Activated naive CD4-positive, alpha-beta T cell treated with Interleukin-2 at 50 U/mL for 16 hours (primary cell): ENCODE measurements around the gene ELF2.
"Not testable (repeated sequence)": the region's sequence is repeated elsewhere in the genome, so short reads cannot be mapped to it uniquely, and the experiment has no call there.

Source experiments
- DNase-seq: peaks from one replicate; pipeline ENCODE4 v3.0.0-alpha.2; 2020

Gene ELF2

DNA sequence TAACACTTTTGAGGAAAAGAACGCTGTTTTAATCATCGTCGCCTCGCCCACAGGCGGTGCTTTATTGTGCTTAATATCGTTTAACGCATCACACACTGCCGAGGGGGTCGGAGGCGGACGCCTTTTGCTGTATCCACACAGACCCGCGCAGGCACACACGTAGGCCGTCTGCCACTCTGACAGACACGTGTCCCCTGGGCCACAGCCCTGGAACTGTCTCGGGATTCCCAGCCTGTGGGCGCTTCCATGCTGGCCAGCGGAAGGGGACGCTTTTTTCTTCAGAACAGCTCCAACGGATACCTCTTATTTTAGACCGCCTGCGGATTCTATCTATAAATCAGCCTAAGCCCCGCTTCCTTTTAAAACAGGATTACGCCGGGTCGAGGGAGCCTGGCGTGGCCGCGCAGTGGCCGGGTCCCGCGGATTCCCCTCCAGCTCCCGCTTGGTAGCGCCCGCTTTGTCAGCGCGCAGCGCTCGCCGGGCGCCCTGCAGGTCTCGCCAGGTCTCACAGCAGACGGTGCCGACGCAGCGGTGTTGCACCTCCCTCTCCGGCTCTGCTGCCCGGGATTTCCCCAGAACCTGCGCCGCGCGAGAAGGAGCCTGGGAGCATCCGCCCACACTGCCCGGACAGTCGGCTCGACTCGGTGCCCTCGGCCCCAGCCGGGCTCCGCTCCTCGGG, 161.6 kb downstream of the ELF2 start, which contains the start of gene NOCT:
TSS of gene NOCT (plus strand) at position 513 of the 679 bp plus-strand sequence. CDS start 201 bp downstream, outside the sequence.
- DNase-seq: peak; percentile 94

DNA sequence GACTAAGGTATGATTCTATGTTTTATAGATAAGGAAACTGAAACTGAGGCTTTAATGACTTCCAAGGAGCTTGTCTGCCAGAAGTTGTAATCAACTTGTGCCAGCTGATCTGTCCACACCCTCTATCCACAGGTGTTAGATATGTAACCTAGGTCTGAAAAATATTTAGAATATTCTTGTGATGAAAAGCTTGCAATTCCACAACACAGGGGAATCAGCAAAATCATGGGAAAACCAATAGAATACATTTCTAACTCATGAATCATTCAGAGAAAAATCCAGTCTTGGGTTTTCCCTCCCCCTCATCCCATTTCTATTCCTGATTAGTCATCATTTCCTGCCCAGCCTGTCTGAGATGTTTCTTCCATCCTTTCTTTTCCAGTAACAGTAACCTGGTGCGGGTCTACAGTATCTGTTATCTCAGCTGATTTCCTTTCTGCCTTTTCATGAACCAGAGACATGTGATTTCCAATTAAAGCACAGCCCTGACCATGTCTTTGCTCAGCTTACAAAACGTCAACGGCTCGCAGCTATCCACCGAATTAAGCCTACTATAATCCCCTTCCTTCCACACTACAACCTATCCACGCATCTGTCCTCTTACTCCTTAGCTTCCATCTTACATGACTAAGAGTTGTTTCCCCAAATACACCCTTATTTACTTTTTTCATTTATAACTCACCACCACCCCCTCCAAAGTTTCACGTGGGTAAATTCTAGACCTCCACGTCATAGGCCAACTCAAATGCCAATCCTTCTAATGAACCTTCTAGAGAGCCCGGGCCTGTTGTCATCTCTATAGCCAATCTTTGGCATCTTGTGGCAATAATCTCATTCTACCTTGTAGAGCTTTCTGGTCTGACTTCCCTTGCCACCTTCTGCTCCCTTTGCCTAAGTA, 162.4 kb downstream of the ELF2 start:
- no peak for DNase-seq

DNA sequence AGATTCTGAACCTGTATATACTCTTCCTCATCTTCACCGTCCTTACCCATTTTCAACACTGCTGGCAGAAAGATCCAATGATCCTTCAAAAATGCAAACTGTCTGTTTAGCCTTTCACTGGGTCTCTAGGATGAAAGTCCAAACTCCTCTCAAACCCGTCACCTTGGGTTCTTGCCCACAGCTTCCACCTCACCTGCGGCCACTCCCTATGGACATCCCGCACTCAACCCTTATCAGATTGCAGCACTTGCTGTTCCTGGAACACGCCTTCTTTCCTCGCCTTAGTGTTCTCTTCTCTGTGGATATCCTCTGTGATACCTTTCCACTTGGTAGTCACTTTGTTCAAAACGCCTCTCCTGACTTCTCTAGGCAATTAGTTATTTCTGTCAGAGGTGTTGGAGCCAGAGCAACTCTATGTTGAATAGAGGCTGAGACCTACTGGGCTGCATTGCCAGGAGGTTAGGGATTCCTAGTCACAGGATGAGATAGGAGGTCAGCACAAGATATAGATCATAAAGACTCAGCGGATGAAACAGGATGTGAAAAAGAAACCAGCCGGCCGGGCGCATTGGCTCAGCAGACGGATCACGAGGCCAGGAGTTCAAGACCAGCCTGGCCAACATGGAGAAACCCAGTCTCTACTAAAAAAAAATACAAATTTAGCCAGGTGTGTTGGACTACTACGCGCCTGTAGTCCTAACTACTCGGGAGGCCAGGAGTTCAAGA, 165.6 kb downstream of the ELF2 start:
- no peak for DNase-seq

DNA sequence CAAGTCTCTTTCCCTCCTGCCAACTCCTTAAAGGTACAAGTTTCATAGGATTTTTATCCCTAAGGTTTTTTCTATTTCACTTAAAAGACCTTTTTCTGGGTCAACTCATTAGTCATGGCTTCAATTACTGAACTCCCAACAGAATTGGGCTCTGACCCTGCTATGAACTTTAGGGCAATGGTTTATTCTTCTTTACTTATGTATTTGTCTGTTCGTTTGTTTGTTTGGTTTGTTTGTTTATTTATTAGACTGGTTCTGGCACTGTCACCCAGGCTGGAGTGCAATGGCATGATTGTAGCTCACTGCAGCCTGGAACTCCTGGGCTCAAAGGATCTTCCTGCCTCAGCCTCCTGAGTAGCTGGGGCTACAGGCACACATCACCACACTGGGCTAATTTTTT, 167.3 kb downstream of the ELF2 start:
- no peak for DNase-seq

DNA sequence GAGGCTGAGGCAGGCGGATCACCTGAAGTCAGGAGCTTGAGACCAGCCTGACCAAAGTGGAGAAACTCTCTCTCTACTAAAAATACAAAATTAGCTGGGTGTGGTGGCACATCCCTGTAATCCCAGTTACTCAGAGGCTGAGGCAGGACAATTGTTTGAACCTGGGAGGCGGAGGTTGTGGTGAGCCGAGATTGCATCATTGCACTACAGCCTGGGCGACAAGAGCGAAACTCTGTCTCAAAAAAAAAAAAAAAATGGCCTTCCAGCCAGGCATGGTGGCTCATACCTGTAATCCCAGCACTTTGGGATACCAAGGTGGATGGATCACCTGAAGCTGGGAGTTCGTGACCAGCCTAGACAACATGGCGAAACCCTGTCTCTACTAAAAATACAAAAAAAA, 168.7 kb downstream of the ELF2 start:
- DNase-seq: not testable (repeated sequence)

DNA sequence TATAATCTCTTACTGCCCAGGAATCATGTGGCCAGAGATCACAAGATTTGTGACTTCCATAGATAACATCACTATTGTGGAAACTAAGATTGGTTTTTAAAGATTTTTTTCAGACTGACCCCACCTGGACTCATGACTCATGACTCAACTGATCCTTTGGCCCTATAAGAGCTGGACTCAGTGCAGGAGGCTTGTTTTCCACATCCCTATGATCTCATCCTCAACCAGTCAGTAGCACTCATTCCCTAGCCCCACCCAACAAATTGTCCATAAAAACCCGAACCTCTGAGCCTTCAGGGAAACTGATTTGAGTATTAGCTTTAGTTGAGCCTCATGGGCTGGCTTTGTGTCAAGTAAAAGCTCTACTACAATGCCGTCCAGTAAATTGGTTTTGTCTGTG, 169.4 kb downstream of the ELF2 start:
- no peak for DNase-seq
